HCT116 (cell line): ENCODE results near the gene IGSF10. TPM values are rescaled to one million over a fixed set of nuclear protein-coding genes. Genes with fewer than 3 reads are reported as not detected.

Experiments used
- ATAC-seq: fragments of 200-7000 bp; cut with Tn5 transposase; 2 replicates; pipeline ENCODE4 v1.9.1; 2020; ENCODE audit warnings: mild to moderate bottlenecking, moderate library complexity
- BruUV-seq: library from RNA; stranded (reverse); fragments of 400-500 nt; replicated peaks from 2 replicates; lab custom pipeline; 2021; lab: Mats Ljungman, UMichigan
- CTCF ChIA-PET: fragments of 300-600 bp; sonication (Branson Sonifier 250); formaldehyde crosslinking; loops from one replicate; lab custom pipeline; 2021; ENCODE audit warnings: antibody characterized with exemption; lab: Charles Lee
- POLR2A ChIA-PET: fragments of 300-600, 350-600 bp; sonication (Branson Sonifier 250); formaldehyde crosslinking; loops from one replicate; lab custom pipeline; 2021; ENCODE audit warnings: antibody characterized with exemption; lab: Charles Lee
- RAD21 ChIA-PET, 2 experiments: fragments of 300-600 bp; sonication (Branson Sonifier 250); formaldehyde crosslinking; loops; one replicate each; lab custom pipeline; 2023; ENCODE audit warnings: low total read pairs in 2 of 2; ENCODE audit not compliant: uncharacterized antibody in 2 of 2, unreplicated experiment in 2 of 2, low non-redundant PET in 1 of 2; lab: Charles Lee
- DNase-seq: peaks from one replicate; pipeline ENCODE4 v3.0.0-alpha.2; 2010; ENCODE audit warnings: low read depth, low spot score
- H2AFZ ChIP-seq: fragments of 200-600 bp; shearing (Covaris generic), sonication (generic); 2 replicates; pipeline ENCODE4 v1.6.1; 2017; ENCODE audit warnings: low read depth, mixed run types, mixed read lengths, antibody characterized with exemption, low read length; ENCODE audit not compliant: poor library complexity, severe bottlenecking
- H3K27ac ChIP-seq: 2 replicates; pipeline ENCODE4 v1.5.1; 2012; ENCODE audit warnings: low read depth, low read length
- H3K27me3 ChIP-seq: fragments of 200-600 bp; sonication (generic); 2 replicates; pipeline ENCODE4 v1.6.1; 2016; ENCODE audit warnings: mixed run types, low read length, mixed read lengths; ENCODE audit not compliant: insufficient read depth
- H3K36me3 ChIP-seq, 2 experiments: fragments of 200-500 bp in 1 of 2; fragments of 200-600 bp in 1 of 2; sonication (Bioruptor generic) in 1 of 2; sonication (generic) in 1 of 2; 2 replicates each; pipeline versions ENCODE4 v1.5.1 to v1.6.1; 2014 to 2016; ENCODE audit warnings: low read length in 2 of 2, inconsistent platforms in 1 of 2, mixed read lengths in 1 of 2, mixed run types in 1 of 2; ENCODE audit not compliant: insufficient read depth in 2 of 2, control insufficient read depth in 1 of 2
- H3K4me1 ChIP-seq, 2 experiments: fragments of 200-600 bp in 1 of 2; sonication (generic) in 1 of 2; 2 replicates each; pipeline versions ENCODE4 v1.5.1 to v1.6.1; 2012 to 2017; ENCODE audit warnings: low read length in 2 of 2, inconsistent platforms in 1 of 2, mild to moderate bottlenecking in 1 of 2, mixed read lengths in 1 of 2, mixed run types in 1 of 2, moderate library complexity in 1 of 2; ENCODE audit not compliant: insufficient read depth in 2 of 2, control insufficient read depth in 1 of 2
- H3K4me2 ChIP-seq: fragments of 200-600 bp; sonication (generic); 2 replicates; pipeline ENCODE4 v1.6.1; 2017; ENCODE audit warnings: mixed run types, low read length, mixed read lengths
- H3K4me3 ChIP-seq, 2 experiments: fragments of 200-600 bp in 1 of 2; sonication (generic) in 1 of 2; replicated peaks in 1 of 2; 2 replicates each; pipeline ENCODE4 v1.5.1; 2011 to 2016; ENCODE audit warnings: low read length in 2 of 2, control low read depth in 1 of 2, low read depth in 1 of 2, mild to moderate bottlenecking in 1 of 2, mixed read lengths in 1 of 2, mixed run types in 1 of 2
- H3K79me2 ChIP-seq: fragments of 200-600 bp; sonication (generic); 2 replicates; pipeline ENCODE4 v1.6.1; 2017; ENCODE audit warnings: mild to moderate bottlenecking, mixed run types, low read length, moderate library complexity, mixed read lengths; ENCODE audit not compliant: insufficient read depth
- H3K9ac ChIP-seq: fragments of 200-600 bp; sonication (generic); 2 replicates; pipeline ENCODE4 v1.6.1; 2016; ENCODE audit warnings: low read length, mixed read lengths
- H3K9me2 ChIP-seq: fragments of 200-600 bp; sonication (generic), shearing (Covaris generic); 2 replicates; pipeline ENCODE4 v1.6.1; 2017; ENCODE audit warnings: mixed run types, mild to moderate bottlenecking, moderate library complexity; ENCODE audit not compliant: insufficient read depth
- H3K9me3 ChIP-seq, 2 experiments: fragments of 200-500 bp in 1 of 2; fragments of 200-600 bp in 1 of 2; sonication (Bioruptor generic) in 1 of 2; sonication (generic) in 1 of 2; 2 replicates each; pipeline ENCODE4 v1.6.1; 2014 to 2017; ENCODE audit warnings: low read length in 2 of 2, mixed read lengths in 2 of 2, inconsistent platforms in 1 of 2, low read depth in 1 of 2, mild to moderate bottlenecking in 1 of 2, mixed run types in 1 of 2, moderate library complexity in 1 of 2; ENCODE audit not compliant: control insufficient read depth in 1 of 2, insufficient read depth in 1 of 2
- H4K20me1 ChIP-seq: fragments of 200-600 bp; sonication (generic), shearing (Covaris generic); 2 replicates; pipeline ENCODE4 v1.6.1; 2017; ENCODE audit warnings: mixed run types, mild to moderate bottlenecking, moderate library complexity; ENCODE audit not compliant: insufficient read depth
- RAD21 ChIP-seq: IDR thresholded peaks from 2 replicates; pipeline ENCODE4 v1.6.1; 2012; ENCODE audit warnings: low read depth, mild to moderate bottlenecking
- intact Hi-C: fragments of 100-400 bp; cut with micrococcal nuclease; formaldehyde crosslinking; loops from 2 replicates; pipeline ENCODE4 v1.10.0; 2022
- total RNA-seq: library from RNA; stranded (reverse); gene quantifications from one replicate; pipeline ENCODE4 v1.2.1, GENCODE V29; 2021; ENCODE audit not compliant: unreplicated experiment
- TF ChIP-seq, protein P1 (sequence below), 3 experiments: fragments of 200-600 bp in 1 of 3; sonication (generic) in 1 of 3; IDR thresholded peaks in 2 of 3; conservative IDR thresholded peaks in 1 of 3; 2 replicates each; pipeline ENCODE4 v1.5.1; 2012 to 2017; ENCODE audit warnings: low read depth in 2 of 3, low read length in 2 of 3, antibody characterized with exemption in 1 of 3, borderline replicate concordance in 1 of 3, control low read depth in 1 of 3, mild to moderate bottlenecking in 1 of 3, mixed read lengths in 1 of 3, mixed run types in 1 of 3, moderate library complexity in 1 of 3; ENCODE audit not compliant: insufficient read depth in 1 of 3
- TF ChIP-seq, protein P2 (sequence below): IDR thresholded peaks from 2 replicates; pipeline ENCODE4 v1.6.1; 2011; ENCODE audit warnings: mild to moderate bottlenecking, low read length, moderate library complexity; ENCODE audit not compliant: insufficient replicate concordance; ENCODE audit errors: extremely low read depth

The IGSF10 gene
- total RNA-seq, 1 experiment from 2014 or later, result 0.02 TPM

DNA sequence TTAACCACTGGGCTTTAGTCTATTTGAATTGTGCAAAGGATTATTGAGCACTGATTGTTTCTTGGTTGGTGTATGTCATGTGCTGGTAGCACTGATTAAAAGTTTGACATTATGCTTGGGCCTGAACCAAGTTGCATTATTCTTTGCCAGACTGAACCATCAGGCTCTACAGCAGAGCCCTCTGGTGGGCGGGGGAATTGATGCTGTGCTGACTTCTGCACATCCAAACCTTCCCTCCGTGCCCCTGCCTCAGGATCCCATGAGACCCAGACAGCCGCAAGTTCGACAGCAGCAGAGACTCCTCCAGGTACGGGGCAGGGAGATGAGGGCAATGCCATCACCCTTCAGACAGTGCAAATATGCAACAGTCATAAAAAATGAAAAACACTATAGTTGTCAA lies 47.9 kb downstream of the IGSF10 start:
- CTCF ChIA-PET, result no interaction called here
- no peak for DNase-seq
- intact Hi-C loops, result no loop called here
- no peak overlapping the region for H3K27ac ChIP-seq
- H3K9ac ChIP-seq, result no peak overlapping the region
- no peak for ATAC-seq
- H3K9me2 ChIP-seq, result no peaks in the 10 kb centered on the region
- no peak overlapping the region for H2AFZ ChIP-seq
- H4K20me1 ChIP-seq, result no peaks in the 10 kb centered on the region
- no peaks in the 10 kb centered on the region for H3K27me3 ChIP-seq
- RAD21 ChIA-PET, result no interaction called here
- H3K4me1 ChIP-seq, result no peaks in the 10 kb centered on the region
- no peaks in the 10 kb centered on the region for H3K36me3 ChIP-seq
- no peak overlapping the region for H3K4me2 ChIP-seq
- no peak overlapping the region for H3K4me3 ChIP-seq
- H3K79me2 ChIP-seq, result no peaks in the 10 kb centered on the region
- TF ChIP-seq RAD21, result peak; percentile 16
- TF ChIP-seq, protein P1, sequence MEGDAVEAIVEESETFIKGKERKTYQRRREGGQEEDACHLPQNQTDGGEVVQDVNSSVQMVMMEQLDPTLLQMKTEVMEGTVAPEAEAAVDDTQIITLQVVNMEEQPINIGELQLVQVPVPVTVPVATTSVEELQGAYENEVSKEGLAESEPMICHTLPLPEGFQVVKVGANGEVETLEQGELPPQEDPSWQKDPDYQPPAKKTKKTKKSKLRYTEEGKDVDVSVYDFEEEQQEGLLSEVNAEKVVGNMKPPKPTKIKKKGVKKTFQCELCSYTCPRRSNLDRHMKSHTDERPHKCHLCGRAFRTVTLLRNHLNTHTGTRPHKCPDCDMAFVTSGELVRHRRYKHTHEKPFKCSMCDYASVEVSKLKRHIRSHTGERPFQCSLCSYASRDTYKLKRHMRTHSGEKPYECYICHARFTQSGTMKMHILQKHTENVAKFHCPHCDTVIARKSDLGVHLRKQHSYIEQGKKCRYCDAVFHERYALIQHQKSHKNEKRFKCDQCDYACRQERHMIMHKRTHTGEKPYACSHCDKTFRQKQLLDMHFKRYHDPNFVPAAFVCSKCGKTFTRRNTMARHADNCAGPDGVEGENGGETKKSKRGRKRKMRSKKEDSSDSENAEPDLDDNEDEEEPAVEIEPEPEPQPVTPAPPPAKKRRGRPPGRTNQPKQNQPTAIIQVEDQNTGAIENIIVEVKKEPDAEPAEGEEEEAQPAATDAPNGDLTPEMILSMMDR (IDR thresholded peaks at IDR 0.05 in 2 of 3, conservative IDR thresholded peaks at IDR 0.05 in 1 of 3; ENCODE audit: borderline replicate concordance in 1 of 3, insufficient read depth in 1 of 3, low read depth in 2 of 3, low read length in 2 of 3), result peak in 1 of 3 experiments; percentile 27; a peak in 1 of 6 replicates
- TF ChIP-seq, protein P2, sequence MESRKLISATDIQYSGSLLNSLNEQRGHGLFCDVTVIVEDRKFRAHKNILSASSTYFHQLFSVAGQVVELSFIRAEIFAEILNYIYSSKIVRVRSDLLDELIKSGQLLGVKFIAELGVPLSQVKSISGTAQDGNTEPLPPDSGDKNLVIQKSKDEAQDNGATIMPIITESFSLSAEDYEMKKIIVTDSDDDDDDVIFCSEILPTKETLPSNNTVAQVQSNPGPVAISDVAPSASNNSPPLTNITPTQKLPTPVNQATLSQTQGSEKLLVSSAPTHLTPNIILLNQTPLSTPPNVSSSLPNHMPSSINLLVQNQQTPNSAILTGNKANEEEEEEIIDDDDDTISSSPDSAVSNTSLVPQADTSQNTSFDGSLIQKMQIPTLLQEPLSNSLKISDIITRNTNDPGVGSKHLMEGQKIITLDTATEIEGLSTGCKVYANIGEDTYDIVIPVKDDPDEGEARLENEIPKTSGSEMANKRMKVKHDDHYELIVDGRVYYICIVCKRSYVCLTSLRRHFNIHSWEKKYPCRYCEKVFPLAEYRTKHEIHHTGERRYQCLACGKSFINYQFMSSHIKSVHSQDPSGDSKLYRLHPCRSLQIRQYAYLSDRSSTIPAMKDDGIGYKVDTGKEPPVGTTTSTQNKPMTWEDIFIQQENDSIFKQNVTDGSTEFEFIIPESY, result no peak
- no peaks in the 10 kb centered on the region for H3K9me3 ChIP-seq
- POLR2A ChIA-PET, result no interaction called here
- BruUV-seq, result no TSS peak

Other genes with a start within 250 kb of the IGSF10 start
- gene P2RY14, start 182.5 kb downstream of the IGSF10 start, total RNA-seq, result not detected
- gene GPR87, start 144.2 kb downstream of the IGSF10 start, total RNA-seq, result 3.8 TPM
- not detected for gene P2RY13, start 131.5 kb downstream of the IGSF10 start, total RNA-seq
- not detected for gene P2RY12, start 76.3 kb downstream of the IGSF10 start, total RNA-seq